GM21528 (cell line): Measurements from ENCODE around the gene CACNA2D4.

Experiments used
- ATAC-seq: cut with Tn5 transposase; IDR thresholded peaks from one replicate; pipeline ENCODE4 v1.9.1; 2021; ENCODE audit warnings: mild to moderate bottlenecking, moderate library complexity; ENCODE audit not compliant: unreplicated experiment, low FRiP score

CACNA2D4 gene

DNA sequence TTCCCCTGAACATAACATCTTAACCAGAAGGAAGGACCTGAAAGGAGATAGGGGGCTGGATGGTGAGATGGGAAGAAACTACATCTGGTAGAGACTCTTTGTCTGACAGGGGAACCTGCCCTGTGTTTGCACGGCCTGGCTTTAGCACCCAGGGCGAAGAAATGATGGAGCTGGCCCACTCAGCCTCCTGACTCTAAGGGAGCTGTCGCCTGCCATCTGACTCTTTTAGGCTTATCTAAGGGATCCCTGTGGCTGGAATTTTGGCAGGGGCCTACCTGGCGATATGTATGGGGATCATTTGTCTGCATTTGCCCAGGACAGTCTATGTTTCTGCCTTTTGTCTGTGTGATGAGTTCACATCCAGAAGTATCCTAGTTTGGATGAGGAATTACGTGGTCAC, 15.6 kb upstream of the CACNA2D4 start:
- no peak for ATAC-seq

DNA sequence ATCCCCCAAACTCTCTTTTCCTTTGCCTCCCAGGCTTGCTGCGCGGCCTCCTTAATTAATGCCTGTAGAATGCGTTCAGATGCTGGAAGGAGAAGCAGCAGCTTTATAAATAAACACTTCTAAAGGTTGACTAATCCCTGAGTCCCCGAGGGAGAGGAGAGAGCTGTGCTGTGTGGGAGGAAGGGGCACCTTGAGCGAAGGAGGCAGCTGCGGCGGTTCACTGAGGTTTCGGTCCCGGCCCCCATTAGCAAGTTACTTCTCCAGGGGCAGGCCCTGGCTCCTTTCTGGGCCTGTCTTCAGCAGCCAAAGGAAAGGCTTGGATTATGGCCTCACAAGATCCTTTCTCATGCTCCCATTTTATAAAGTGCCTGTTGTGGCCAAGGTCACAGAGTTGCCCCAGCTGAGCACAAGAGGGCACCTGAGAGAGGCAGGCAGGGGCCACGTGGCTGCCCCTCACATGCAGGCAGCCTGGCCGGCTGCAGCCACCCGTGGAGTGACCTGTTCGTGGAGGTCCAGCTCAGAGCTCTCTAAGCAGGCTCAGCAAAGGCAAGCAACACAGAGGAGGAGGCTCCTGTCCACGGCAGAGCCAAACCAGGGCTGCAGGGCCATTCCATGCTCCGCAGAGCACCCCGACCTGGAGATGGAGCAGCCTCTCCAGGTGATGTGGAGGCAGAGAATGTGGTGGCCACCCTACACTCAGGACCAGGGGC, 15.0 kb upstream of the CACNA2D4 start:
- ATAC-seq: no peak

DNA sequence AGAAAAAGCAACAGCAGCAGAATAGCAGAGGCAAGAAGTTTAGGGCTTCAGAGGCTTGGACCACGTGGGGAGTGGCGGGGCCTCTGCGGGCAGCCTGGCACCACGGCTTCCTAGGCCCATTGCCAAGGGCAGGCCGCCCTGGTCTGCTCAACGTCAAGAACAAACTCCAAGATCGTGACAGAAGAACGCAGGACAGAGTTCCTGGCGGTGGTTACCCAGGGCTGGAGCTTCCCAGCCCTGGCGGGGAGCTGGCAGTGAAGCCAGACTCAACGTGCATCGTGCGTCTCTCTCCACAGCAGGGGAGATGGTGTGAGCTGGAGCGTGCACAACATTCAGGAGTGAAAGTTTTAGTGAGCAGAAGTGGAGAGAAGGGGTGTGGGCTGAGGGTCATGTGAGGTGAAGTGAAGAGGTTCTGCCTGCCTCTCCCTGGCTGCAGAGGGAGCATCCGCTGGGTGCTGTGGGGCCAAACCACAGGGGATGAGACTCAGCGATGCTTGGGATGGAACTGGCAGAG, 13.9 kb upstream of the CACNA2D4 start:
- no peak for ATAC-seq

DNA sequence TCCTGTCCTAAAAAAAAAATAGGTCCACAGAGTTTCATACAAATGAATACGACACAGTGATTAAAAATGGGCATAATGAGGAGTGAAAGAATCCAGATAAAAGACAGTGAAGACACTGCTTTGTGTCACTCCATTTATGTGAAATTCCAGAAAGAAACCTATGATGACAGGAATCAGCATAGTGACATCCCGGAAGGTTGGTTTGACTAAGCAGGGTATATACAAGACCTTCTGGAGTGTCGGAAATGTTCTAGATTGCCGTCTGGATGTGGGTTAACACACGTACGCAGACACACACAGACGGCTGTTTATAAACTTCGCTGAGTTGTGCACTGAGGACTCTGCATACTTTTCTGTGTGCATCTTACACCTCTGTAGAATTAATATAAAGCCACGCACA, 13.2 kb upstream of the CACNA2D4 start:
- no peak for ATAC-seq

DNA sequence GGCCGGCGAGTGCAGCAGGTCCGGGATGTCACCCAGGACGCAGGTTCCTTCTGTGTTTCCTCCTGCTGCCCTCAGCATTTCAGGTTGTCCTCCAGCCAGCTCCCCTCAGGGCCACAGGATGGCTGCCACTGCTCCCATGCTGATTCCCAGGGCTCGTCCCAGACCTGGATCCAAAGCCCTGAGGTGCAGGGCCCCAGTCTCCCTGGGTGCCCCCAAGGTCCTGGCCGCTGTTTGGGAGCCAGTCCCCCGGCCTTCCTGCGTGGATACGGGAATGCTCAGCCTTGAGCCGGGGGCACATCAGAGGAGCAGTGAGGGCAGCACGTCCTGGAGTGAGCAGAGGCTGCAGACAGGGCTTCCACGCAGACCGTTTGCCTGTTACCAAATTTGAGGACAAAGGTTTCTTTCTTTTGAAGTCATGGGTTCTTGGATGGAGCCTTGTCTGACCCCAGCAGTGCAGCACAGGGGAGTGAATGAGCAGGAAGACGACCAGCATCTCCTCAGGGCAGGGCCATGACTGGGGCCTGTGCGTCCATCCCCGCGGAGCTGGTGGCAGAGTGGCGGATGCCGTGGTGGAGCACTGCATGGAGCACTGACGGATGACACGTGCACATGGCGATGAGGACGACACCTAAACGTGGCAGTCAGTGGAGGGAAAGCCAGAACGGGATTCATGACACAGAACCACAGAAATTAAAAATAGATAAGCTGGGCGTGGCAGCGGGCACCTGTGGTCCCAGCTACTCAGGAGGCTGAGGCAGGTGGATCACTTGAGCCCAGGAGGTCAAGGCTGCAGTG, 12.5 kb upstream of the CACNA2D4 start:
- ATAC-seq: no peak

DNA sequence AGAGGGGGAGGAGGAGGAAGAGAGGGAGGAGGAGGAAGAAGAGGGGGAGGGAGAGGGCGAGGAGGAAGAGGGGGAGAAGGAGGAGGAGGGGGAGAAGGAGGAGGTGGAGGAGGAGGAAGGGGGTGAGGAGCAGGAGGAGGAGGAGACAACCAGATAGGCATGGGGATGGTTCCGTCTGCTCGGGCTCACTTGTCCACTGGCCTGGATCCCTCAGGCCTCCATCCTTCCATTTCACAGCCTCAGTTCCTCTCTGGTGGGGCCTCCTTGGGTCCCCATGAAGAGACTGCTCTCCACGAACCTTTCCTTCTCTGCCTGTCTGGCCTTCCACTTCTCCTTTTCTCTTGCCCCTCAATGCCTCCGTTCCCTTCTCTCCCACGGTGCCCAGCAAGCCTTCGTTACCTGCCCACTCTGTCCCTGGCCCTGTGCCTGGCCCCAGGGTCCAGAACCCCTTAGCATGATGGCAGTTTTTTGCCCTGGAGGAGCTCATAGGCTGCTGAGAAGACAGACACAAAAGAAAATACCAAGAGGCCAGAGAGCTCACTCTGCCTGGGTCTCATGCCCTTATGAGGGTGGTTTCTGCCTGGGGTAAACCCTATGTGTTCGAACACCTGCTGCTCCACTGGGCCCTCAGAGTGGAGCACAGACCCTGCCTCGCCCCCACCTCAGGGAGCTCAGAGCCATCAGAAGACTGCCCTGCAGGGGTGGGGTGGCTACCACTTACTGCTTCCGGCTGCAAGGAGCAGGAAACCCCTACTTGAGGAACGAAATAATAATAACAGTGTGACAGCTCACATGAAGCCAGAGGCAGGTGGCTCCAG, 11.7 kb upstream of the CACNA2D4 start:
- no peak for ATAC-seq

DNA sequence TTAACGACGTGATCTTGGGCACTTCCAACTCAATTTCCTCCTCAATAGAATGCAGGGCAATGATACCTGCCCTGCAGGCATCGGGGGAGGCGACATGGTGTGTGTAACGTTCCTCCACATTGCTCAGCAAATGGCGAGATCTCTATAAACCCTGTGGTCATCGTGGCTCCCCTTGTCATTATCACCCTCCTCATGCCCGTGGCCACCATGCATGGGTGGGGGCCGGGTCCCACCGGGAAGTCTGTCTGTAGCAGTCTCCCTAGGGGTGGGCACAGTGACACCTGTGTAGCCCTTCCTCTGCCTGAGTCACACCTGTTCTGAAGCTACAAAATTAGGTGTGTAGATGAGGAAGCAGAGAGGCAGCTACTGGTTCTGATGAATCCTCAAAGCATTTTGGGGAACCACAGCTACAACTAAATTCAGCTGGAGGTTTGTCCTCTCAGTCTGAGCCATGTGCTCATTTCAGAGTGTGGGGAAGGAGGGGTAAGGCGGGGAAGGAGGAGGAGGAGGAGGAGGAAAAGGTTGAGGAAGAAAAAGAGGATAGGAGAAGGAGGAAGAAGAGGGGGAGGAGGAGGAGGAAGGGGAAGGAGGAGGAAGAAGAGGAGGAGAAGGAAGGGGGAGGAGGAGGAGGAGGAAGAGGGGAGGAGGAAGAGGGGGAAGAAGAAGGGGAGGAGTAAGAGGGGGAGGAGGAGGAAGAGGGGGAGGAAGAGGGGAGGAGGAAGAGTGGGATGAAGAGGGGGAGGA, 11.0 kb upstream of the CACNA2D4 start:
- no peak for ATAC-seq

DNA sequence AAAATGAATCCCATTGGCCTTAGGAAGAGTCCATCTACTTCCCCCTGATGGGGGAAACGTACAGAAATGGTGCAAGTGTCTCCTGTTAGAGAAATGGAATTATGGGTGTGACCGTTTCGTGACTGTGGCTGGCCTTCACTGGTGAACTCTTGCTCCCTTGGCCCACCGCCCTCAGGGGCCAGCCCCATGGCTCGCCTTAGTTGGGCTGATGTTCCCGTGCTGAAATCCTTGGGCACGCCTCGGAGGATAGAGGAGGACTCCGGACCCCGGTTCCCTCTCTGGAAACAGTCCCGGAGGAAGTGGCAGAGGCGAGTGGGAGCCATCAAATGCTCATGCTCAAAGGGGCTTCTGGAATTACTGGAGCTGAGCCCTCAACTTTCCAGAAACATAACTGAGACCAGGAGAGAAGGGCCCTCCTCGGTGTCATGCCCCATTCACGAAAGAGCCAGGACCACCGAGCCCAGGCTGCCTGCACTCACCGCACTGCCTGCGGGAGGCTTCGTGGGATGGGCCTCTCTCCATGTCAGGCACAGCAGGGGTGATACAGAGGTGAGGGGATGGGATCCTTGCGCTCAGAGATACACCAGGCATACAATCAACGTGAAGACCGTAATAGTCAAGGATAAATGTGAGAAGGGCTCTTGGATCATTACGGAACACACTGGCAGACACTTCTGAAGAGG, 10.1 kb upstream of the CACNA2D4 start:
- ATAC-seq: no peak

DNA sequence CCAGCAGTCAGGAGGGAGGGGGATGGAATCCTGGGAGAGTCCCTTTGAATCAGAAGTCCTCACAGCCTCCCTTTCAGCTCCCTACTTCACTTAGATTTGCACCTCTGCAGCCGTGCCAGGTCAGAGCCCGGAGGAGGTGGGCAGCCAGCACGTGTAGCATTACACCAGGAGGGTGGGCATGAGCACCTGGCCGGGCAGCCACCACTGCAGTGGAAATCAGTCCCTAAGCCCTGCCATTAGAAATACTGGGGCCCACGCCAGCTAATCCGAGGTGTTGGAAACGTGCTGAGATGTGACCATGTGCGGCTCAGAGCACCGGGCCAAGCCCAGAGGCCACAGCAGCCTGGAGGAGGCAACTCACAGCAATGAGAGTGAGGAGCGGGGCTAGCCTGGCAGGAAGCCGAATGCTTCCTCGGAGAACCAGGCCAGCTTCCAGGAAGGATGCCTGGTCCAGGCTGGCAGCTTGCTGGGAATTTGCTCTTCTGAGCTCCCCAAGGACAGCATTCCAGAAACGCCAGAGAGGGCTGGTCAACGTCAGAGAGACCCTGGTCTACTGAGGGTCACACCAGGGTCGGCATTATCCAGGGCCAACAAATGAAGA, 9.4 kb upstream of the CACNA2D4 start:
- no peak for ATAC-seq

DNA sequence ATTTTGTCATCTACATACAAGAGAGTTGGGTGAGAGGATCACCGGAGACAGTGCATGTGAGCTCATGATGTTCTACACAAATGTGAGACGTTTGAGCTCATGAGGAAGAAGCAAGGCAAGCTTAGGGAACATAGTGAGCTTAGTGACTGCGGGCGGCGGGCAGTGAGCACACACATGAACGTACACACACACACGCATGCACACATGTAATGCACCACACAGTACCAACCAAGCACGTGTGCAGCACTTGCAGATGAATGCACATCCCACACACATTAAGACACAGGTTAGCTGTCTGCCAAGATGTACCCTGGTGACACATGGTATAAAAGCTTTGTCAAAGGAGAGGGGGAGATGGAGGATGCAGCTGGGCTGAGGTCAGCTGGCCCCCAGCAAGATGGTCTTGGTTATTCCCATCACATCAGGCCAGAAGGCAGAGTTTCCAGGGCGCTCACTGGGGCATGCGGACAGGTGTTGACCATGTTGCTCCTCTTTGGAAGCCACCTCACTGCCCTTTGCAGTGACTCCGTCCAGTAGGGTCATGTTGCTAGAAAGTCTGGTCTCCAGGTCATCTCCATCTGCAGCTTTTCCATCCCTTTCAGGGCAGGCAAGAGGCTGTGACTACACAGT, 8.7 kb upstream of the CACNA2D4 start:
- ATAC-seq: no peak

DNA sequence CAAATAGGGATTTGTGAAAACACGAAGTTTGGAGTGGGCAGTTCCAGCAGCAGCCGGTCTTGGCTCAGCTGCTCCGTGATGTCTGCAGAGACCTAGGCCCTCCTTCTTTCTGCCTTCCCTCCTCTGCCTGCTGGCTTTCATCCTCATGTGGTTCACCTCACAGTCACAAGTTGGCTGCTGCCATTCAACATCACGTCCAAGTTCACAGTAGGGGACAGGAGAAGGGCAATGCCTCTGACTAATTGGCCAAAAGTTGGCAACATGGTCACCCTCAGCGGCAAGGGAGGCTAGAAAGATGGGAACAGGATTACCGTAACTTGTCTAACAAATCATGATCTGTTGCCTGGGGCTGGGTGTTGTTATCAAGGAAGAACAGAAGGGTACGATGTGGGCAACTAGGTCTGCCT, 7.8 kb upstream of the CACNA2D4 start:
- no peak for ATAC-seq

DNA sequence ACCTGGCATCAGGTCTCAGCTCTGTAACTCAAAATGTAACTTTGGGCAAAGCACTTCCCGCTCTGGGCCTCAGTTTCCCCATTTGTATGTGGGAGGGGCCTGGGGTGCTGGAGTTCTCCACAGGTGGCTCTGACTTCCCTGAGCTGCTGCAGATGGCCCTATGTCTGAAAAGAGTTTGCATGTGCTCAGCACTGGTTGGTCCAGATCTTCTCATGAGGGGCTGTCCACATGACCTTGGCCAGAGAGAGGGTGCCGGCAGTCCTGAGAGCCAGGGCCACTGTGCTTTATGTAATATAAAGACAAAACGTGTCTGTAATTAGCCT, 7.2 kb upstream of the CACNA2D4 start:
- no peak for ATAC-seq

DNA sequence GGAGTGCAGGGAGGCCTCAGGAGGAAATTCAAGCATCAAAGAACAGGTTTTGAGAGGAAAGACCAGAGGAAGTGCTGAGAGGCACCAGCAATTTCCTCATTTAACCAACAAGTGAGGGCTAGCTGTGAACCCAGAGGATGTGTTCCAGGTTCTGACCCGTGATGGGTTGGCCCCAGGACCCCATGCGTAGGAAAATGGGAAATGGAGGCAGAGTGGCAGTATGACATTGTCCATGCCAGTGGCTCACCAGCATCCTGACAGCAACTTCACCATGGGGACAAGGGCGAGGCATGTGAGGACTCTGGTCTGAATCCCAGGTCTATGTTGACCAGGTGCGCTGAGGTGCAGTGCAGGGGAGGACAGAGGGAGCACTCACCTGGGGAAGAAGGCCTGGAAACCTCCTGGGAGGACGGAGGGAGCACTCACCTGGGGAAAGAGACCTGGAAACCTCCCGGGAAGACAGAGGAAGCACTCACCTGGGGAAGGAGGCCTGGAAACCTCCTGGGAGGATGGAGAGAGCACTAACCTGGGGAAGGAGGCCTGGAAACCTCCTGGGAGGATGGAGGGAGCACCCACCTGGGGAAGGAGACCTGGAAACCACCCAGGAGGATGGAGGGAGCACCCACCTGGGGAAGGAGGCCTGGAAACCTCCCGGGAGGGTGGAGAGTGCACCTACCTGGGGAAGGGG, 6.7 kb upstream of the CACNA2D4 start:
- ATAC-seq: no peak

DNA sequence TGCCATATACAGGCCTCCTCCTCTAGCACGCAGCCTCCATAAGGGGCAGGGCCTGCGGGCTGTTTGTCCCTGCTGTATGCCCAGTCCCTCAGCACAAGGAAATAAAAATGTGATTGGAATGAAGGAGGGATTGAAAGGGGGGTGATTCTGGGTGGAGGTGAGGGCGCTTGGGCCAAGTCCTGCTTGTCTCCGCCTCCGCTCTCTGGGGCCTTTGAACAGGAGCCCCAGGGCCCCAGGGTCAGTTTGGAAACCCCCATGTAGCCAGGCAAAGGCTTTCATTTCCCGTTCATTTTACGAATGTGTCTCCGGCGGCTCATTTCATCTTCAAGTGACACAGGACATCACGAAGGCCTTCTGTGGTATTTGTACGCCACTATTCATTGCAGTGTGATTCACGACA, 4.5 kb upstream of the CACNA2D4 start:
- no peak for ATAC-seq

DNA sequence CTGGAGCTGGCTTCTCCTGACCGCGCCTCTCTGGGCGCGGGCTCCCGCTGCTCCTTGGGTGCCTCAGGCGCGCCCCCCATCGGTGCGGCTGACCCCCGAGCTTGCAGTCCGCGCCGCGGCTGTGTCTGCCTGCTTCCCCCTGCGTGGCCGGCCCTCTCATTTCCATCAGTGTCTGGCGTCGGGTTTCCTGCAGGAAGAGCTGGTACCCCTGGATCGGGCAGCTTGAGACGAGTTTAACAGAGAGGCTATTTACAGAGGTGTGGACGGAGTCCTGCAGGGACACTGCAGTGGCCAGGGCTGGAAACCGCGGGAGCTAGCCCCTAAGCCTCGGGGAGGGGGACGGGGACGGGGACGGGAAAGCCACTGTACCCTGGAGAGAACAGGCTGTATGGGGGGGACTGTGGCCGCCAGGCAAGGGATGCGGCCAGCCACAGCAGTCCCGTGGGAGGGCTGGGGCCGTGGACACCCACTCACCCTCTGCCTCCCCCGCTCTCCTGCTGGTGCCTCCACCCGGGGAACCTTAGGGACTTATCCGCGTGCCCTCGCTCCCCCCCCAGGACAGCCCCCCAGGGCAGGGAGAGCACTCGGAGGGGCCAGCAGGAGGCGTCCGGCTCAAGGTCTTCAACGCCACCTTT, 3.7 kb upstream of the CACNA2D4 start:
- no peak for ATAC-seq

DNA sequence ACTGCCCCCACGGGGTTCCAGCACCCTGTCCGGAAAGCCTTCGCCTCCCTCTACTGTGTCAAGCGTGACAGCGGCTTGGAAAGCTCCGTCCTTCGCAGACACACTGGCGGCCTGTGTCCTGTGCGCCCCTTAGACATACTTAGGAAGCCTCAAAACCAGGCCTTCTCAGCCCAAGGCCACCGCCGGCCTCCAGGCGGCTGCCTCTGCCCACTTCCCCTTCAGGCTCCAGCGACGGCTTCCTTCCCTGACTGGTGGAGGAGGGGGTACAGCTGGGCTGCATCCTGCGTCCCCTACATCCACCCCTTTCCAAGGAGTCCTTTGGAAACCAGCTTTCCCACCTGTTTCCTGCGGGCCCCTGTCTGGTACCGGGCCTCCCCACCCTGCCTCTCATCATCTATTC, 2.5 kb upstream of the CACNA2D4 start:
- ATAC-seq: no peak

DNA sequence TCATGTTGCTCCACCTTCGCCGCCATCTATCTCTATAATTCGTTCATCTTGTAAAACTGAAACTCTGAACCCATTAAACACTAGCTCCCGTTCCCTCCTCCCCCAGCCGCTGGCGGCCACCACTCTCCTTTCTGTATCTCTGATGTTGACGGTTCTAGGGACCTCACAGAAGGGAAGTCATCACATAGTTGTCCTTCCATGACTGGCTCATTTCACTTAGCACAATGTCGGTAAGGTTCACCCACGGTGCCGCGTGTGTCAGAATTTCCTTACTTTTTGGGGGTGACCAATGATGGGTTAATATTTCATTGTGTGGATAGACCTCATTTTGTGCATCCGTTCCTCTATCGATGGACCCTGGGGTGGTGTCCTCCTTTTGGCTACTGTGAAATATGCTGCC, 2.0 kb upstream of the CACNA2D4 start:
- no peak for ATAC-seq

DNA sequence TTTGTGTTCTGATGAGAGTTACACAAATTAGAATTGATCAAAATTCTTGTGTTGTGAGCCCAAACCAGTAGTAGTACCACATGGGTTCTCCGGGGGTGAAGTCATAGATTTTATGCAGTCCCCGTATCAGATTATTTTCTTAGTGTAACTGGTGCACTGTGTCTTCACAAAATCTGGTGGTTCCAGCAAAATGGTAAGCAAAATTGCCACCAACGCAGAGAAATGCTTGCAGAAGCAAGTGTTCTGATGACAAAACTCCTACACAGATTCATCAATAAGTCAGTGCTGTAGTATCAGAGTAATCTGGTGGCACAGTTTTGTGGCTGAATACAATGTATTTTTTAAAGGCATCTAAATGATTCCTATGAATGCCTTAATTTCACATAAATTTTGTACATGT, 1.3 kb upstream of the CACNA2D4 start:
- ATAC-seq: no peak
